ENCODE data around the gene GAB3.

GAB3 gene

GRCh38 chrX:154795016-154795415 is 44.1 kb upstream of the GAB3 start:
- Histone ChIP-seq H3F3A (ENCODE audit: low read depth) (no peaks in the 10 kb centered on the region), H3K4me2 (ENCODE audit: low read depth, low read length, poor library complexity, severe bottlenecking) (no peak overlapping the region), H3K79me2 (ENCODE audit: insufficient read depth, low read length) (peaks cover 20% of the 10 kb centered on the region; the same call in 1 of the 2 replicates), H4K20me1 (ENCODE audit: insufficient read depth, low read length, poor library complexity, severe bottlenecking) (no peaks in the 10 kb centered on the region), H3K9me2 (replicated peaks; ENCODE audit: low read depth, low read length) (no peaks in the 10 kb centered on the region), H3K27me3 (ENCODE audit: insufficient read depth, low read length, poor library complexity, severe bottlenecking) (no peaks in the 10 kb centered on the region), H3K9ac (ENCODE audit: low read depth, low read length, poor library complexity, severe bottlenecking) (no peak overlapping the region), H3K36me3 (ENCODE audit: insufficient read depth, low read length) (no peaks in the 10 kb centered on the region), H3K4me3 (ENCODE audit: low read length, poor library complexity, severe bottlenecking) (no peak overlapping the region), H3K9me3 (ENCODE audit: insufficient read depth, low read depth, low read length) (no peaks in the 10 kb centered on the region), H3K4me1 (ENCODE audit: insufficient read depth, low read length, poor library complexity, severe bottlenecking) (peaks cover 21% of the 10 kb centered on the region), H2AFZ (ENCODE audit: low read length) (no peak overlapping the region)
- TF ChIP-seq CTCF (conservative IDR thresholded peaks at IDR 0.05; ENCODE audit: low read length), result no peak
- TF ChIP-seq EZH2phosphoT487 (IDR thresholded peaks at IDR 0.05; ENCODE audit: borderline replicate concordance), result no peak

GRCh38 chrX:154793084-154793795 is 42.4 kb upstream of the GAB3 start:
- H3K36me3 ChIP-seq (ENCODE audit: insufficient read depth, low read length), result no peaks in the 10 kb centered on the region
- no peak overlapping the region for H3K9ac ChIP-seq (ENCODE audit: low read depth, low read length, poor library complexity, severe bottlenecking)
- no peak overlapping the region for H3K4me2 ChIP-seq (ENCODE audit: low read depth, low read length, poor library complexity, severe bottlenecking)
- no peaks in the 10 kb centered on the region for H3K9me3 ChIP-seq (ENCODE audit: insufficient read depth, low read depth, low read length)
- no peaks in the 10 kb centered on the region for H4K20me1 ChIP-seq (ENCODE audit: insufficient read depth, low read length, poor library complexity, severe bottlenecking)
- TF ChIP-seq CTCF (conservative IDR thresholded peaks at IDR 0.05; ENCODE audit: low read length) (no peak), EZH2phosphoT487 (IDR thresholded peaks at IDR 0.05; ENCODE audit: borderline replicate concordance) (no peak)
- H3F3A ChIP-seq (ENCODE audit: low read depth), result no peaks in the 10 kb centered on the region
- no peak overlapping the region for H2AFZ ChIP-seq (ENCODE audit: low read length)
- H3K27me3 ChIP-seq (ENCODE audit: insufficient read depth, low read length, poor library complexity, severe bottlenecking), result no peaks in the 10 kb centered on the region
- H3K9me2 ChIP-seq (replicated peaks; ENCODE audit: low read depth, low read length), result no peaks in the 10 kb centered on the region
- H3K79me2 ChIP-seq (ENCODE audit: insufficient read depth, low read length), result peaks cover 15% of the 10 kb centered on the region; the same call in 1 of the 2 replicates
- peaks cover 10% of the 10 kb centered on the region for H3K4me1 ChIP-seq (ENCODE audit: insufficient read depth, low read length, poor library complexity, severe bottlenecking)
- no peak overlapping the region for H3K4me3 ChIP-seq (ENCODE audit: low read length, poor library complexity, severe bottlenecking)

GRCh38 chrX:154791939-154792338 is 41.1 kb upstream of the GAB3 start:
- H2AFZ ChIP-seq (ENCODE audit: low read length), result no peak overlapping the region
- no peaks in the 10 kb centered on the region for H3K36me3 ChIP-seq (ENCODE audit: insufficient read depth, low read length)
- no peaks in the 10 kb centered on the region for H3K9me2 ChIP-seq (replicated peaks; ENCODE audit: low read depth, low read length)
- H4K20me1 ChIP-seq (ENCODE audit: insufficient read depth, low read length, poor library complexity, severe bottlenecking), result no peaks in the 10 kb centered on the region
- H3K9ac ChIP-seq (ENCODE audit: low read depth, low read length, poor library complexity, severe bottlenecking), result no peak overlapping the region
- TF ChIP-seq CTCF (conservative IDR thresholded peaks at IDR 0.05; ENCODE audit: low read length), result no peak
- no peak for TF ChIP-seq EZH2phosphoT487 (IDR thresholded peaks at IDR 0.05; ENCODE audit: borderline replicate concordance)
- 0 out of 2 replicates have a peak, but pooled peaks cover 5% of the 10 kb centered on the region for H3K79me2 ChIP-seq (ENCODE audit: insufficient read depth, low read length)
- no peaks in the 10 kb centered on the region for H3K27me3 ChIP-seq (ENCODE audit: insufficient read depth, low read length, poor library complexity, severe bottlenecking)
- H3F3A ChIP-seq (ENCODE audit: low read depth), result no peaks in the 10 kb centered on the region
- H3K4me3 ChIP-seq (ENCODE audit: low read length, poor library complexity, severe bottlenecking), result no peak overlapping the region
- no peaks in the 10 kb centered on the region for H3K9me3 ChIP-seq (ENCODE audit: insufficient read depth, low read depth, low read length)
- H3K4me2 ChIP-seq (ENCODE audit: low read depth, low read length, poor library complexity, severe bottlenecking), result no peak overlapping the region
- peaks cover 5% of the 10 kb centered on the region for H3K4me1 ChIP-seq (ENCODE audit: insufficient read depth, low read length, poor library complexity, severe bottlenecking)

Measured in Loucy (cell line).